ENCODE data around the gene TUBB2A. TPM values are rescaled to one million over a fixed set of nuclear protein-coding genes. Genes with fewer than 3 reads are reported as not detected.
A peak's percentile ranks its signal among the peaks of the same experiment; 100 is the strongest.

TUBB2A gene
- total and polyA plus RNA-seq, 2 donors from 2014 or later: 49.8 to 80.9 TPM

- Histone ChIP-seq H3K36me3 (ENCODE audit: control insufficient read depth in 2 of 3, insufficient read depth in 3 of 3, low read length in 3 of 3) (no peaks in the 10 kb centered on the region), H3K27me3 (ENCODE audit: control insufficient read depth, insufficient read depth, low read length) (no peaks in the 10 kb centered on the region), H3K9ac (ENCODE audit: low read length in 3 of 3) (no peak overlapping the region), H3K9me3 (ENCODE audit: control insufficient read depth in 2 of 3, insufficient read depth in 1 of 3, low read length in 3 of 3) (no peaks in the 10 kb centered on the region), H3K27ac (ENCODE audit: low read depth in 2 of 2, low read length in 2 of 2) (no peak overlapping the region), H3K4me1 (ENCODE audit: control insufficient read depth in 2 of 3, insufficient read depth in 2 of 3, low read depth in 1 of 3, low read length in 3 of 3) (no peaks in the 10 kb centered on the region), H3K4me3 (ENCODE audit: low read length in 3 of 3) (no peak overlapping the region)
- intact Hi-C loops (cut with DNase I): no loop called here
- FAIRE-seq (no peak), DNase-seq (peak in 1 of 5 donors; percentile 36)
- TF ChIP-seq CTCF (IDR thresholded peaks at IDR 0.05; ENCODE audit: borderline replicate concordance, extremely low read depth, insufficient read depth): no peak
These were observed 38.6 kb upstream of the TUBB2A start for GRCh38 chr6:3195695-3196497.

GRCh38 chr6:3195420-3195694 lies 38.0 kb upstream of the TUBB2A start:
- FAIRE-seq: no peak
- DNase-seq: peak in 1 of 5 donors; percentile 53
- H3K27ac ChIP-seq (ENCODE audit: low read depth in 2 of 2, low read length in 2 of 2): no peak overlapping the region

GRCh38 chr6:3194535-3195419 lies 37.4 kb upstream of the TUBB2A start:
- H3K9ac ChIP-seq (ENCODE audit: low read length in 3 of 3): no peak overlapping the region
- no peaks in the 10 kb centered on the region for H3K4me1 ChIP-seq (ENCODE audit: control insufficient read depth in 2 of 3, insufficient read depth in 2 of 3, low read depth in 1 of 3, low read length in 3 of 3)
- no peaks in the 10 kb centered on the region for H3K27me3 ChIP-seq (ENCODE audit: control insufficient read depth, insufficient read depth, low read length)
- DNase-seq: peak in 4 of 5 donors; percentile 56 to 76 (median 63)
- no peak overlapping the region for H3K4me3 ChIP-seq (ENCODE audit: low read length in 3 of 3)
- intact Hi-C loops (cut with DNase I): no loop called here
- H3K9me3 ChIP-seq (ENCODE audit: control insufficient read depth in 2 of 3, insufficient read depth in 1 of 3, low read length in 3 of 3): no peaks in the 10 kb centered on the region
- no peaks in the 10 kb centered on the region for H3K36me3 ChIP-seq (ENCODE audit: control insufficient read depth in 2 of 3, insufficient read depth in 3 of 3, low read length in 3 of 3)
- no peak for TF ChIP-seq CTCF (IDR thresholded peaks at IDR 0.05; ENCODE audit: borderline replicate concordance, extremely low read depth, insufficient read depth)
- no peak overlapping the region for H3K27ac ChIP-seq (ENCODE audit: low read depth in 2 of 2, low read length in 2 of 2)
- no peak for FAIRE-seq

More at GRCh38 chr6:3195420-3195694, 38.0 kb upstream of the TUBB2A start:
- intact Hi-C loops (cut with DNase I): no loop called here
- no peaks in the 10 kb centered on the region for H3K4me1 ChIP-seq (ENCODE audit: control insufficient read depth in 2 of 3, insufficient read depth in 2 of 3, low read depth in 1 of 3, low read length in 3 of 3)
- no peak overlapping the region for H3K9ac ChIP-seq (ENCODE audit: low read length in 3 of 3)
- no peak for TF ChIP-seq CTCF (IDR thresholded peaks at IDR 0.05; ENCODE audit: borderline replicate concordance, extremely low read depth, insufficient read depth)
- H3K36me3 ChIP-seq (ENCODE audit: control insufficient read depth in 2 of 3, insufficient read depth in 3 of 3, low read length in 3 of 3): no peaks in the 10 kb centered on the region
- H3K9me3 ChIP-seq (ENCODE audit: control insufficient read depth in 2 of 3, insufficient read depth in 1 of 3, low read length in 3 of 3): no peaks in the 10 kb centered on the region
- no peak overlapping the region for H3K4me3 ChIP-seq (ENCODE audit: low read length in 3 of 3)
- H3K27me3 ChIP-seq (ENCODE audit: control insufficient read depth, insufficient read depth, low read length): no peaks in the 10 kb centered on the region

Measured in kidney (tissue), 14 donors.